IPS-18a (cell line): ENCODE data around the gene CHST11.

Experiments
- H3K27ac ChIP-seq: one replicate; pipeline ENCODE4 v1.5.1; 2013; ENCODE audit warnings: low read length
- H3K27me3 ChIP-seq: one replicate; pipeline ENCODE4 v1.6.1; 2013; ENCODE audit warnings: mild to moderate bottlenecking, low read length; ENCODE audit not compliant: control insufficient read depth, insufficient read depth
- H3K36me3 ChIP-seq: one replicate; pipeline ENCODE4 v1.6.1; 2013; ENCODE audit warnings: low read depth, low read length; ENCODE audit not compliant: control insufficient read depth
- H3K4me1 ChIP-seq: one replicate; pipeline ENCODE4 v1.6.1; 2013; ENCODE audit warnings: low read depth, low read length; ENCODE audit not compliant: control insufficient read depth
- H3K4me3 ChIP-seq: one replicate; pipeline ENCODE4 v1.5.1; 2013; ENCODE audit warnings: low read length
- H3K9ac ChIP-seq: one replicate; pipeline ENCODE4 v1.6.1; 2013; ENCODE audit warnings: mild to moderate bottlenecking, low read length, moderate library complexity
- H3K9me3 ChIP-seq: one replicate; pipeline ENCODE4 v1.6.1; 2013; ENCODE audit warnings: low read depth, low read length; ENCODE audit not compliant: control insufficient read depth

CHST11 gene

GRCh38 chr12:104434129-104434528 is 22.6 kb upstream of the CHST11 start:
- Histone ChIP-seq H3K9ac (no peak overlapping the region), H3K4me1 (no peaks in the 10 kb centered on the region), H3K27ac (no peak overlapping the region), H3K4me3 (no peak overlapping the region), H3K9me3 (no peaks in the 10 kb centered on the region), H3K36me3 (no peaks in the 10 kb centered on the region), H3K27me3 (no peaks in the 10 kb centered on the region)

- Histone ChIP-seq H3K9ac (no peak overlapping the region), H3K4me1 (no peaks in the 10 kb centered on the region), H3K27me3 (no peaks in the 10 kb centered on the region), H3K4me3 (no peak overlapping the region), H3K27ac (no peak overlapping the region), H3K9me3 (no peaks in the 10 kb centered on the region), H3K36me3 (no peaks in the 10 kb centered on the region)
Measured at GRCh38 chr12:104435175-104435574, 21.6 kb upstream of the CHST11 start.

- Histone ChIP-seq H3K36me3 (no peaks in the 10 kb centered on the region), H3K27ac (no peak overlapping the region), H3K9me3 (no peaks in the 10 kb centered on the region), H3K9ac (no peak overlapping the region), H3K4me1 (no peaks in the 10 kb centered on the region), H3K27me3 (no peaks in the 10 kb centered on the region), H3K4me3 (no peak overlapping the region)
Measured at GRCh38 chr12:104435765-104436164, 21.0 kb upstream of the CHST11 start.

GRCh38 chr12:104436790-104437189 is 20.0 kb upstream of the CHST11 start:
- no peak overlapping the region for H3K4me3 ChIP-seq
- H3K4me1 ChIP-seq: no peaks in the 10 kb centered on the region
- no peaks in the 10 kb centered on the region for H3K36me3 ChIP-seq
- H3K27ac ChIP-seq: no peak overlapping the region
- H3K27me3 ChIP-seq: no peaks in the 10 kb centered on the region
- H3K9me3 ChIP-seq: no peaks in the 10 kb centered on the region
- H3K9ac ChIP-seq: no peak overlapping the region

GRCh38 chr12:104438134-104438533 is 18.6 kb upstream of the CHST11 start:
- Histone ChIP-seq H3K4me1 (no peaks in the 10 kb centered on the region), H3K27me3 (no peaks in the 10 kb centered on the region), H3K9ac (no peak overlapping the region), H3K27ac (no peak overlapping the region), H3K36me3 (no peaks in the 10 kb centered on the region), H3K4me3 (no peak overlapping the region), H3K9me3 (no peaks in the 10 kb centered on the region)

GRCh38 chr12:104439137-104439536 is 17.6 kb upstream of the CHST11 start:
- Histone ChIP-seq H3K36me3 (no peaks in the 10 kb centered on the region), H3K9ac (no peak overlapping the region), H3K9me3 (no peaks in the 10 kb centered on the region), H3K27ac (no peak overlapping the region), H3K27me3 (no peaks in the 10 kb centered on the region), H3K4me1 (no peaks in the 10 kb centered on the region), H3K4me3 (no peak overlapping the region)

GRCh38 chr12:104443008-104443407 is 13.7 kb upstream of the CHST11 start:
- H3K4me1 ChIP-seq: no peaks in the 10 kb centered on the region
- no peaks in the 10 kb centered on the region for H3K9me3 ChIP-seq
- H3K27ac ChIP-seq: no peak overlapping the region
- H3K27me3 ChIP-seq: no peaks in the 10 kb centered on the region
- no peak overlapping the region for H3K4me3 ChIP-seq
- no peak overlapping the region for H3K9ac ChIP-seq
- no peaks in the 10 kb centered on the region for H3K36me3 ChIP-seq

- no peak overlapping the region for H3K9ac ChIP-seq
- H3K27ac ChIP-seq: no peak overlapping the region
- H3K27me3 ChIP-seq: no peaks in the 10 kb centered on the region
- H3K36me3 ChIP-seq: no peaks in the 10 kb centered on the region
- no peaks in the 10 kb centered on the region for H3K9me3 ChIP-seq
- peaks cover under 1% of the 10 kb centered on the region for H3K4me1 ChIP-seq
- H3K4me3 ChIP-seq: no peak overlapping the region
Measured at GRCh38 chr12:104446646-104447421, 9.9 kb upstream of the CHST11 start.

- H3K9ac ChIP-seq: no peak overlapping the region
- no peaks in the 10 kb centered on the region for H3K36me3 ChIP-seq
- peaks cover 6% of the 10 kb centered on the region for H3K4me1 ChIP-seq
- H3K9me3 ChIP-seq: no peaks in the 10 kb centered on the region
- no peak overlapping the region for H3K27ac ChIP-seq
- no peak overlapping the region for H3K4me3 ChIP-seq
- H3K27me3 ChIP-seq: no peaks in the 10 kb centered on the region
Measured at GRCh38 chr12:104448031-104448430, 8.7 kb upstream of the CHST11 start.

- Histone ChIP-seq H3K4me1 (peaks cover 6% of the 10 kb centered on the region), H3K4me3 (no peak overlapping the region), H3K27ac (no peak overlapping the region), H3K9ac (no peak overlapping the region), H3K27me3 (no peaks in the 10 kb centered on the region), H3K9me3 (no peaks in the 10 kb centered on the region), H3K36me3 (no peaks in the 10 kb centered on the region)
Measured at GRCh38 chr12:104448451-104448850, 8.3 kb upstream of the CHST11 start.

- Histone ChIP-seq H3K27me3 (peaks cover 12% of the 10 kb centered on the region), H3K4me3 (no peak overlapping the region), H3K9ac (no peak overlapping the region), H3K36me3 (no peaks in the 10 kb centered on the region), H3K9me3 (no peaks in the 10 kb centered on the region), H3K4me1 (peaks cover 8% of the 10 kb centered on the region), H3K27ac (no peak overlapping the region)
Measured at GRCh38 chr12:104450700-104451099, 6.0 kb upstream of the CHST11 start.

GRCh38 chr12:104452087-104452486 is 4.7 kb upstream of the CHST11 start:
- H3K4me3 ChIP-seq: no peak overlapping the region
- peaks cover 16% of the 10 kb centered on the region for H3K27me3 ChIP-seq
- H3K9ac ChIP-seq: no peak overlapping the region
- no peaks in the 10 kb centered on the region for H3K36me3 ChIP-seq
- no peak overlapping the region for H3K27ac ChIP-seq
- no peaks in the 10 kb centered on the region for H3K9me3 ChIP-seq
- H3K4me1 ChIP-seq: peaks cover 13% of the 10 kb centered on the region
